Tibial nerve (tissue), 3 donors: Measurements from ENCODE around the gene USP35.

Experiments
- EP300 ChIP-seq, 2 donors: sonication (generic); formaldehyde crosslinking; IDR thresholded peaks; one replicate each; pipeline ENCODE4 v1.6.1; 2017; ENCODE audit warnings: antibody characterized with exemption in 2 of 2, mild to moderate bottlenecking in 1 of 2
- POLR2A ChIP-seq, 2 donors: fragments of 450-650 bp; IDR thresholded peaks; one replicate each; pipeline ENCODE4 v1.6.1; 2017; ENCODE audit warnings: antibody characterized with exemption in 2 of 2, mild to moderate bottlenecking in 2 of 2, moderate library complexity in 2 of 2

GRCh38 chr11:78214331-78215194 is 25.8 kb downstream of the USP35 start:
- no peak for TF ChIP-seq POLR2A (IDR thresholded peaks at IDR 0.05)
- TF ChIP-seq EP300 (IDR thresholded peaks at IDR 0.05), result no peak
